Measurements from ENCODE around the gene ZNF23.

The ZNF23 gene

GRCh38 chr16:71464231-71464630 lies 2.2 kb upstream of the ZNF23 start:
- no peaks in the 10 kb centered on the region for H3K9me3 ChIP-seq
- no peaks in the 10 kb centered on the region for H3K27me3 ChIP-seq
- H3K4me1 ChIP-seq, result no peaks in the 10 kb centered on the region
- DNase-seq, result no peak
- TF ChIP-seq, protein P1, sequence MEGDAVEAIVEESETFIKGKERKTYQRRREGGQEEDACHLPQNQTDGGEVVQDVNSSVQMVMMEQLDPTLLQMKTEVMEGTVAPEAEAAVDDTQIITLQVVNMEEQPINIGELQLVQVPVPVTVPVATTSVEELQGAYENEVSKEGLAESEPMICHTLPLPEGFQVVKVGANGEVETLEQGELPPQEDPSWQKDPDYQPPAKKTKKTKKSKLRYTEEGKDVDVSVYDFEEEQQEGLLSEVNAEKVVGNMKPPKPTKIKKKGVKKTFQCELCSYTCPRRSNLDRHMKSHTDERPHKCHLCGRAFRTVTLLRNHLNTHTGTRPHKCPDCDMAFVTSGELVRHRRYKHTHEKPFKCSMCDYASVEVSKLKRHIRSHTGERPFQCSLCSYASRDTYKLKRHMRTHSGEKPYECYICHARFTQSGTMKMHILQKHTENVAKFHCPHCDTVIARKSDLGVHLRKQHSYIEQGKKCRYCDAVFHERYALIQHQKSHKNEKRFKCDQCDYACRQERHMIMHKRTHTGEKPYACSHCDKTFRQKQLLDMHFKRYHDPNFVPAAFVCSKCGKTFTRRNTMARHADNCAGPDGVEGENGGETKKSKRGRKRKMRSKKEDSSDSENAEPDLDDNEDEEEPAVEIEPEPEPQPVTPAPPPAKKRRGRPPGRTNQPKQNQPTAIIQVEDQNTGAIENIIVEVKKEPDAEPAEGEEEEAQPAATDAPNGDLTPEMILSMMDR (IDR thresholded peaks at IDR 0.05; ENCODE audit: low read depth, low read length), result no peak
- H3K4me3 ChIP-seq (ENCODE audit: low read depth, low read length), result no peak overlapping the region
- no peaks in the 10 kb centered on the region for H3K36me3 ChIP-seq

DNA sequence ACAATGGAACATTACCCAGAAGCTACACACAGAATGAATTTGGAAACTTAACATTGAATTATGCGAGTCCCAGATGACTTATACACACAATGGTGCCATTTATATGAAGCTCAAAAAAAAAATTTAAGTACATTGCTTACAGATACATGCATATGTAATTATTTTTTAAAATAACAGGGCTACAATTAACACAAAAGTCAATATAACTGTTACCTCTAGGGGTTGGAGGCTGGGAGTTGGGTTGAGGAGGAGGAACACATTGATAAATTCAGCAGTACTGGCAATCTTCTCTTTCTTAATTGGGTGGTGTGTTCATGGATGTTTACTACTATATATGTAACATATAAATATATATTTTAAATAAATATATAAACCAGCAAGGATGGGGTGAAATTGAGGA lies 1.1 kb downstream of the ZNF23 start:
- no peak for DNase-seq
- peaks cover 2% of the 10 kb centered on the region; the same call in 1 of the 2 replicates for H3K36me3 ChIP-seq
- no peaks in the 10 kb centered on the region for H3K9me3 ChIP-seq
- no peaks in the 10 kb centered on the region for H3K27me3 ChIP-seq
- no peaks in the 10 kb centered on the region for H3K4me1 ChIP-seq
- TF ChIP-seq, protein P1 (IDR thresholded peaks at IDR 0.05; ENCODE audit: low read depth, low read length), result no peak
- H3K4me3 ChIP-seq (ENCODE audit: low read depth, low read length), result peak overlapping the region; percentile 95

- Histone ChIP-seq H3K9me3 (no peaks in the 10 kb centered on the region), H3K27me3 (no peaks in the 10 kb centered on the region), H3K36me3 (peaks cover 5% of the 10 kb centered on the region; the same call in 1 of the 2 replicates), H3K4me1 (no peaks in the 10 kb centered on the region), H3K4me3 (ENCODE audit: low read depth, low read length) (no peak overlapping the region)
- TF ChIP-seq, protein P1 (IDR thresholded peaks at IDR 0.05; ENCODE audit: low read depth, low read length), result no peak
- no peak for DNase-seq
These were observed 1.8 kb downstream of the ZNF23 start for GRCh38 chr16:71460236-71460635.

- no peak for DNase-seq
- no peaks in the 10 kb centered on the region for H3K4me1 ChIP-seq
- TF ChIP-seq, protein P1 (IDR thresholded peaks at IDR 0.05; ENCODE audit: low read depth, low read length), result no peak
- H3K9me3 ChIP-seq, result no peaks in the 10 kb centered on the region
- peaks cover 5% of the 10 kb centered on the region; the same call in 1 of the 2 replicates for H3K36me3 ChIP-seq
- H3K27me3 ChIP-seq, result no peaks in the 10 kb centered on the region
- H3K4me3 ChIP-seq (ENCODE audit: low read depth, low read length), result no peak overlapping the region
These were observed 2.5 kb downstream of the ZNF23 start for GRCh38 chr16:71459510-71459909.

GRCh38 chr16:71456801-71457200 lies 5.2 kb downstream of the ZNF23 start:
- TF ChIP-seq, protein P1 (IDR thresholded peaks at IDR 0.05; ENCODE audit: low read depth, low read length), result no peak
- DNase-seq, result no peak
- no peaks in the 10 kb centered on the region for H3K27me3 ChIP-seq
- no peaks in the 10 kb centered on the region for H3K9me3 ChIP-seq
- peaks cover 13% of the 10 kb centered on the region for H3K36me3 ChIP-seq
- H3K4me3 ChIP-seq (ENCODE audit: low read depth, low read length), result no peak overlapping the region
- no peaks in the 10 kb centered on the region for H3K4me1 ChIP-seq

GRCh38 chr16:71453036-71453435 lies 9.0 kb downstream of the ZNF23 start:
- H3K9me3 ChIP-seq, result 0 out of 2 replicates have a peak, but pooled peaks cover 3% of the 10 kb centered on the region
- H3K4me3 ChIP-seq (ENCODE audit: low read depth, low read length), result no peak overlapping the region
- H3K27me3 ChIP-seq, result no peaks in the 10 kb centered on the region
- no peak for DNase-seq
- H3K4me1 ChIP-seq, result no peaks in the 10 kb centered on the region
- TF ChIP-seq, protein P1 (IDR thresholded peaks at IDR 0.05; ENCODE audit: low read depth, low read length), result no peak
- H3K36me3 ChIP-seq, result peaks cover 36% of the 10 kb centered on the region
